Measurements from ENCODE around the gene SENP8. TPM values are rescaled to one million over a fixed set of nuclear protein-coding genes. Genes with fewer than 3 reads are reported as not detected.

Gene SENP8
- total RNA-seq, 2 donors from 2014 or later = 1.9 to 3.3 TPM

DNA sequence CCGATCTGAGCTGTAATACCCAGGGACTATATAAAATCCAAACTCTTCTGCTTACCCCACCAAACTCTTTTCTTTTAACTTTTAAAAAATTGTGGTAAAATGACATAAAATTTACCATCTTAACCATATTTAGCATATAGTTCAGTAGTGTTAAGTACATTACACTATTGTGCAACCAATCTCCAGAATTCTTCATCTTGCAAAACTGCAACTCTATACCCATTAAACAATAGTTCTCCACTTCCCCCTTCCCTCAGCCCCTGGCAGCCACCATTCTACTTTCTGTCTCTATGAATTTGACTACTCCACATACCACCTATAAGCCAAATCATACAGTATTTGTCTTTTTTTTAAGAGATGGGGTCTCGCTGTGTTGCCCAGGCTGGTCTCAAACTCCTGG lies 38.7 kb downstream of the SENP8 start:
- Histone ChIP-seq H3K27me3 (no peaks in the 10 kb centered on the region), H3K9me3 (no peaks in the 10 kb centered on the region), H3K4me1 (peaks cover 0 to 9% of the 10 kb centered on the region in 2 donors), H3K27ac (no peak overlapping the region), H3K36me3 (no peaks in the 10 kb centered on the region), H3K4me3 (no peak overlapping the region)
- no peak for DNase-seq (ENCODE audit: low spot score)
- no peak for TF ChIP-seq CTCF (IDR thresholded peaks at IDR 0.05)

GRCh38 chr15:72160696-72161245 lies 42.6 kb downstream of the SENP8 start:
- no peak for DNase-seq (ENCODE audit: low spot score)
- Histone ChIP-seq H3K4me3 (no peak overlapping the region), H3K36me3 (no peaks in the 10 kb centered on the region), H3K9me3 (no peaks in the 10 kb centered on the region), H3K4me1 (no peaks in the 10 kb centered on the region), H3K27ac (no peak overlapping the region), H3K27me3 (no peaks in the 10 kb centered on the region)
- no peak for TF ChIP-seq CTCF (IDR thresholded peaks at IDR 0.05)

DNA sequence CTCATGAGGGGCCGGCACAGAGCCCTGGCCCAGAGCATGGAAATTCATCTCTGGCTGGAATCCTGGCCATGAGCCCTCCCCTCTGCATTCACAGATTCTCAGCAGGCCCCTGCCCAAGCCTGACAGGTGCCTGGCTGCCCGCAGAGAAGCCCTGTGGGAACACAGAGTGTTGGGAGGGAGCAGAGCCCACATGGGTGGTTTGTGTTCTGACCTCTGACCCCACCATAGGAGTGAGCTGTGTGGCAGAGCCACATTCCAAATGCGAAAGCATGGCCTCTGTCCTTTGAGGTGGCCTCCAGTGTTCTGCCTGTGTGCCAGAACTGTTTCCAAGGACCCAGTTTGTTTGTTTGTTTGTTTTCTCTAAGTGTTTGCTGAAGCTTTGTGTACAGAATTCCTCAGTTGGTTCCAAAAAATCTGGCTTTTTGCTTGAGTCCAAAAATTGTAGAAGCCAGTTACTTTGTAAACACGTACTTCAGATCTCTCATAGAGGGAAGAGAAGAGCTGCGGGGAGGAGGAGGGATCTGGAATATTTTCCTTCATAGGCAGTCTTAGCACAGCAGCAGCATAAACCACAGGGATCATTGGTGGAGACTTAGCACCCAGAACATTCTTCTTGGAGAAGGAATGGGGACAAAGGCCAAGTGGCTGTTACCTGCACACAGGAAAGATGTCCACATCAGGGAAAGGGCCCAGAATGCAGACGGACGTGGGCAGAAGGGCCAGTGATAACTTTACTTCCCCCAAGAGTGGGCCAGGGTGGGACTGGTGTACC lies 43.3 kb downstream of the SENP8 start:
- Histone ChIP-seq H3K9me3 (no peaks in the 10 kb centered on the region), H3K27ac (no peak overlapping the region), H3K36me3 (no peaks in the 10 kb centered on the region), H3K27me3 (no peaks in the 10 kb centered on the region), H3K4me3 (no peak overlapping the region), H3K4me1 (no peaks in the 10 kb centered on the region)
- no peak for DNase-seq (ENCODE audit: low spot score)
- no peak for TF ChIP-seq CTCF (IDR thresholded peaks at IDR 0.05)

DNA sequence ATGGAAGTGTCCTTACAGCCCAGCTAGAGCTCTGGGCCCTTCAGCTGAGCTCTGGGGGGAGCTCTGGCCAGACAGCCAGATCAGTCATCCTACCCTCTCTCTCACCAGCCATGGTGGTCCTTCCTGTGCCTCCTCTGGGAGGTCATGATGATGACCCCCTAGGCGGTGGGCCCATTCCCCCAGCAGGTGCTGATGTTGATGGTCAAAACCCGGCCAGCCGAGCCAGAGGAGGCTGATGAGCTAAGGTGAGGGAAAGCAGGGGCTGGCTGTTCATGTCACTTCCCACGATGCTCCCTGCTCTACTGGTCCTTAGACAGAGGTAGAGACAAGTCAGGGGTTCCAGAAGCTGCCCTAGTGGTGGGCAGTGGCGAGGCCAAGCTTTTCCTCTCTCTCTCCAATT lies 44.4 kb downstream of the SENP8 start:
- no peak for DNase-seq (ENCODE audit: low spot score)
- TF ChIP-seq CTCF (IDR thresholded peaks at IDR 0.05) = no peak

GRCh38 chr15:72163719-72164118 lies 45.5 kb downstream of the SENP8 start:
- H3K27ac ChIP-seq = no peak overlapping the region
- no peak for TF ChIP-seq CTCF (IDR thresholded peaks at IDR 0.05)
- DNase-seq (ENCODE audit: low spot score) = no peak
- peaks cover 0 to 8% of the 10 kb centered on the region in 2 donors for H3K4me1 ChIP-seq
- no peaks in the 10 kb centered on the region for H3K9me3 ChIP-seq
- H3K36me3 ChIP-seq = no peaks in the 10 kb centered on the region
- no peak overlapping the region for H3K4me3 ChIP-seq
- H3K27me3 ChIP-seq = no peaks in the 10 kb centered on the region

More for the DNA sequence above, 44.4 kb downstream of the SENP8 start:
- Histone ChIP-seq H3K4me1 (no peaks in the 10 kb centered on the region), H3K27ac (no peak overlapping the region), H3K27me3 (no peaks in the 10 kb centered on the region), H3K9me3 (no peaks in the 10 kb centered on the region), H3K36me3 (no peaks in the 10 kb centered on the region), H3K4me3 (no peak overlapping the region)
